ENCODE results near the gene FRMD4A. TPM values are rescaled to one million over a fixed set of nuclear protein-coding genes. Genes with fewer than 3 reads are reported as not detected.
A peak's percentile ranks its signal among the peaks of the same experiment; 100 is the strongest.

FRMD4A gene
- total and polyA plus RNA-seq, 12 donors: 17.4 to 43.4 (median 30.3) TPM

- peaks cover 0 to 11% (median 0%) of the 10 kb centered on the region in 7 donors for H3K27me3 ChIP-seq
- TF ChIP-seq CTCF (IDR thresholded peaks at IDR 0.05): no peak
- ATAC-seq (no peak), DNase-seq (no peak)
- intact Hi-C loops (cut with DNase I): no loop called here
- 93% methylated on average over 12 of the region's 12 CpGs for WGBS, 2 donors
- H3K36me3 ChIP-seq: no peaks in the 10 kb centered on the region
- peaks cover 0 to 20% (median 6%) of the 10 kb centered on the region in 9 donors for H3K4me1 ChIP-seq
- H3K9me3 ChIP-seq: no peaks in the 10 kb centered on the region
- no peak overlapping the region for H3K27ac ChIP-seq
- H3K4me3 ChIP-seq: no peak overlapping the region
These were observed 361.5 kb downstream of the FRMD4A start for GRCh38 chr10:13969118-13969791.

- 81 to 95% methylated on average over 3 of the region's 3 CpGs for WGBS, 2 donors
- H3K9me3 ChIP-seq: no peaks in the 10 kb centered on the region
- intact Hi-C loops (cut with DNase I): loop anchor here in 1 of 10 donors (5.0 kb wide), 1 partner anchor 175 kb away; no protein-coding TSS in a partner anchor
- no peaks in the 10 kb centered on the region for H3K36me3 ChIP-seq
- ATAC-seq (no peak), DNase-seq (no peak)
- TF ChIP-seq CTCF (IDR thresholded peaks at IDR 0.05): no peak
- H3K27me3 ChIP-seq: no peaks in the 10 kb centered on the region
- no peak overlapping the region for H3K27ac ChIP-seq
- no peak overlapping the region for H3K4me3 ChIP-seq
- peaks cover 0 to 22% (median 13%) of the 10 kb centered on the region in 9 donors for H3K4me1 ChIP-seq
These were observed 368.9 kb downstream of the FRMD4A start for GRCh38 chr10:13961853-13962252.

GRCh38 chr10:13961097-13961496 is 369.6 kb downstream of the FRMD4A start:
- H3K27me3 ChIP-seq: no peaks in the 10 kb centered on the region
- WGBS, 2 donors: 42 to 57% methylated on average over 5 of the region's 5 CpGs
- peak in 5 of 8 donors; percentile 21 to 74 (median 50) for ATAC-seq
- H3K27ac ChIP-seq: peak overlapping the region in 7 of 10 donors; percentile 18 to 74 (median 48)
- no peaks in the 10 kb centered on the region for H3K36me3 ChIP-seq
- no peak for TF ChIP-seq CTCF (IDR thresholded peaks at IDR 0.05)
- no peaks in the 10 kb centered on the region for H3K9me3 ChIP-seq
- no peak for DNase-seq
- peaks cover 0 to 25% (median 13%) of the 10 kb centered on the region in 9 donors for H3K4me1 ChIP-seq
- no peak overlapping the region for H3K4me3 ChIP-seq
- intact Hi-C loops (cut with DNase I): loop anchor here in 1 of 10 donors (5.0 kb wide), 1 partner anchor 174 kb away; no protein-coding TSS in a partner anchor

GRCh38 chr10:13960603-13961002 is 370.1 kb downstream of the FRMD4A start:
- no peaks in the 10 kb centered on the region for H3K27me3 ChIP-seq
- peak overlapping the region in 2 of 10 donors; percentile 22 to 32 for H3K4me3 ChIP-seq
- ATAC-seq (peak in 1 of 8 donors; percentile 7), DNase-seq (no peak)
- H3K4me1 ChIP-seq: peaks cover 0 to 30% (median 13%) of the 10 kb centered on the region in 9 donors
- H3K36me3 ChIP-seq: no peaks in the 10 kb centered on the region
- TF ChIP-seq CTCF (IDR thresholded peaks at IDR 0.05): no peak
- H3K27ac ChIP-seq: peak overlapping the region in 8 of 10 donors; percentile 18 to 74 (median 50)
- no peaks in the 10 kb centered on the region for H3K9me3 ChIP-seq
- intact Hi-C loops (cut with DNase I): loop anchor here in 1 of 10 donors (5.0 kb wide), 1 partner anchor 173 kb away; no protein-coding TSS in a partner anchor
- 85 to 88% methylated on average over 3 of the region's 3 CpGs for WGBS, 2 donors

Measured in heart right ventricle (tissue), 16 donors.